Measurements from ENCODE around the gene TTLL5.

Gene TTLL5

GRCh38 chr14:75886636-75887348, 225.7 kb downstream of the TTLL5 start:
- no peaks in the 10 kb centered on the region for H3K9me3 ChIP-seq (ENCODE audit: control insufficient read depth, low read length)
- no peak overlapping the region for H3K4me3 ChIP-seq (ENCODE audit: low read length)
- no peaks in the 10 kb centered on the region for H3K36me3 ChIP-seq (ENCODE audit: control insufficient read depth, insufficient read depth, low read length)
- H3K27me3 ChIP-seq (ENCODE audit: control insufficient read depth, insufficient read depth, low read length): no peaks in the 10 kb centered on the region
- no peaks in the 10 kb centered on the region for H3K4me1 ChIP-seq (ENCODE audit: control insufficient read depth, insufficient read depth, low read length)
- no peak overlapping the region for H3K9ac ChIP-seq (ENCODE audit: low read length)

GRCh38 chr14:75888945-75889344, 227.9 kb downstream of the TTLL5 start:
- Histone ChIP-seq H3K4me3 (ENCODE audit: low read length) (no peak overlapping the region), H3K9me3 (ENCODE audit: control insufficient read depth, low read length) (no peaks in the 10 kb centered on the region), H3K9ac (ENCODE audit: low read length) (no peak overlapping the region), H3K4me1 (ENCODE audit: control insufficient read depth, insufficient read depth, low read length) (no peaks in the 10 kb centered on the region), H3K27me3 (ENCODE audit: control insufficient read depth, insufficient read depth, low read length) (no peaks in the 10 kb centered on the region), H3K36me3 (ENCODE audit: control insufficient read depth, insufficient read depth, low read length) (no peaks in the 10 kb centered on the region)

- H3K27me3 ChIP-seq (ENCODE audit: control insufficient read depth, insufficient read depth, low read length): no peaks in the 10 kb centered on the region
- H3K9me3 ChIP-seq (ENCODE audit: control insufficient read depth, low read length): no peaks in the 10 kb centered on the region
- no peaks in the 10 kb centered on the region for H3K36me3 ChIP-seq (ENCODE audit: control insufficient read depth, insufficient read depth, low read length)
- H3K9ac ChIP-seq (ENCODE audit: low read length): no peak overlapping the region
- H3K4me1 ChIP-seq (ENCODE audit: control insufficient read depth, insufficient read depth, low read length): no peaks in the 10 kb centered on the region
- no peak overlapping the region for H3K4me3 ChIP-seq (ENCODE audit: low read length)
These were observed 235.3 kb downstream of the TTLL5 start for GRCh38 chr14:75896341-75896740.

GRCh38 chr14:75904311-75904710, 243.3 kb downstream of the TTLL5 start:
- no peaks in the 10 kb centered on the region for H3K9me3 ChIP-seq (ENCODE audit: control insufficient read depth, low read length)
- H3K9ac ChIP-seq (ENCODE audit: low read length): no peak overlapping the region
- H3K36me3 ChIP-seq (ENCODE audit: control insufficient read depth, insufficient read depth, low read length): no peaks in the 10 kb centered on the region
- no peaks in the 10 kb centered on the region for H3K27me3 ChIP-seq (ENCODE audit: control insufficient read depth, insufficient read depth, low read length)
- no peak overlapping the region for H3K4me3 ChIP-seq (ENCODE audit: low read length)
- H3K4me1 ChIP-seq (ENCODE audit: control insufficient read depth, insufficient read depth, low read length): no peaks in the 10 kb centered on the region

DNA sequence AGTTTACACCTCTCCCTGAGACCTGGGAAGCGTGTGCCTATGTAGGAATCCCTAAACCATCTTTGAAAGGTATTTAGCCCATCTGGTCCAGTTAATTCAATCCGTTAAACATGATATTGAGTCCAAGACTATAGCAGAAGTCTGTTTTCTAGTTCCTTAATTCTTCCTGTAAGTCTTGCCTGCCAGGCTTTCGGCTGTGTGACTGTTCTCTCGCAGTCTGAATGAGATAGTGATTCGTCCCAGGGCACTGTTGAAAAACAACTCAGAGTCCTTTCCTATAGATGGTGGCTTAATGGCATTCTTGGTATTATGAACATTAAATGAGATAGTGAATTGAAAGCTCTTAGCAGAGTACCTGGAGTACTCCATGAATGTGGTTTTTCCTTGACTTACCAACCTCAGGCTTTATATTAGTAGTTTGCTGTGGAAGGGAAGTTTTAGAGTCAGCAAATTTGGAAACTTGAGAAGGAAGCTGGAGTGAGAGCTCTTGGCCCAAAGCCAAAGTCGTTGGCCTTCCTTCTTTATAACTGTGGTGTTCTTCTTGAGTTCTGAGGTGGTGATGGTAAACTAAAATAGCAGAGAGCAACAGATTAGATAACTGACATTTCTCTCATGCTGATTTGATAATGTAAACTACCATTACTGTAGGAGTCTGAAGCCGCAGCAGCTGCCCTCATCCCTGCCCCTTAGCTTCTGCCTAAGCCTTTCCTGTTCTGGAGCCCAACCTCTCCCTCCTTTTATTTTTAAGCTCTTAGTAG, 244.3 kb downstream of the TTLL5 start:
- Histone ChIP-seq H3K4me3 (ENCODE audit: low read length) (no peak overlapping the region), H3K4me1 (ENCODE audit: control insufficient read depth, insufficient read depth, low read length) (no peaks in the 10 kb centered on the region), H3K9me3 (ENCODE audit: control insufficient read depth, low read length) (no peaks in the 10 kb centered on the region), H3K9ac (ENCODE audit: low read length) (no peak overlapping the region), H3K36me3 (ENCODE audit: control insufficient read depth, insufficient read depth, low read length) (no peaks in the 10 kb centered on the region), H3K27me3 (ENCODE audit: control insufficient read depth, insufficient read depth, low read length) (no peaks in the 10 kb centered on the region)

- no peaks in the 10 kb centered on the region for H3K4me1 ChIP-seq (ENCODE audit: control insufficient read depth, insufficient read depth, low read length)
- no peaks in the 10 kb centered on the region for H3K27me3 ChIP-seq (ENCODE audit: control insufficient read depth, insufficient read depth, low read length)
- H3K9me3 ChIP-seq (ENCODE audit: control insufficient read depth, low read length): no peaks in the 10 kb centered on the region
- H3K9ac ChIP-seq (ENCODE audit: low read length): no peak overlapping the region
- no peak overlapping the region for H3K4me3 ChIP-seq (ENCODE audit: low read length)
- H3K36me3 ChIP-seq (ENCODE audit: control insufficient read depth, insufficient read depth, low read length): no peaks in the 10 kb centered on the region
These were observed 245.2 kb downstream of the TTLL5 start for GRCh38 chr14:75906228-75906627.

DNA sequence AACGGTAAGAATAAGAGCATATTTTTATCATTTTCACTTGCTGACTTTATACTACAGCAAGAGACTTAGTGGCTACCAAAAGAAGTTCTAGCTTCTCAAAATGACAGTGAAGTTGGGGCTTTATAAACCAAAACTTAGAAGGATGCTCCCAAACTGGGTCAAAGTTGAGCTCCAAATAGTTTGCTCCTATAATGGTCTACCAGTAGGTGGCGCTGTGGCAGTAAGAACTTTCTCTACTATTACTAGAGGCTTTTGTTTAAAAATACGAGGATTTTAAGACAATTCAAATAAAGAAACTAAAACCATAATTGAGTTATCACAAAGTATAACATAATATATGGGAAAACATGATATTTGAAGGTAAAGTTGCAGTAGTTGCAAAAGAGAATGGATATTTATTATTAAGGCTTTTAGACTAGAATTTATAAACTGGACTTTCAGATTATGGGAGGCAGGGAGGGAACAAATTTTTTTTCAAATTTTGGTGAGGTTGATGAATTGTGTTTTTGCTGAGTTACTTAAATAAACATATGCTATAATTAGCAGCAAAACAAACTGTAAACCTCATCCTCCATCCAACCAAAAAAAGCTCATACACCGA, 245.7 kb downstream of the TTLL5 start:
- H3K4me1 ChIP-seq (ENCODE audit: control insufficient read depth, insufficient read depth, low read length): no peaks in the 10 kb centered on the region
- no peaks in the 10 kb centered on the region for H3K27me3 ChIP-seq (ENCODE audit: control insufficient read depth, insufficient read depth, low read length)
- H3K9me3 ChIP-seq (ENCODE audit: control insufficient read depth, low read length): no peaks in the 10 kb centered on the region
- no peak overlapping the region for H3K4me3 ChIP-seq (ENCODE audit: low read length)
- no peaks in the 10 kb centered on the region for H3K36me3 ChIP-seq (ENCODE audit: control insufficient read depth, insufficient read depth, low read length)
- no peak overlapping the region for H3K9ac ChIP-seq (ENCODE audit: low read length)

GRCh38 chr14:75907756-75908359, 246.8 kb downstream of the TTLL5 start:
- Histone ChIP-seq H3K27me3 (ENCODE audit: control insufficient read depth, insufficient read depth, low read length) (no peaks in the 10 kb centered on the region), H3K9me3 (ENCODE audit: control insufficient read depth, low read length) (no peaks in the 10 kb centered on the region), H3K36me3 (ENCODE audit: control insufficient read depth, insufficient read depth, low read length) (no peaks in the 10 kb centered on the region), H3K4me3 (ENCODE audit: low read length) (no peak overlapping the region), H3K9ac (ENCODE audit: low read length) (no peak overlapping the region), H3K4me1 (ENCODE audit: control insufficient read depth, insufficient read depth, low read length) (no peaks in the 10 kb centered on the region)

- no peak overlapping the region for H3K9ac ChIP-seq (ENCODE audit: low read length)
- H3K4me1 ChIP-seq (ENCODE audit: control insufficient read depth, insufficient read depth, low read length): no peaks in the 10 kb centered on the region
- H3K4me3 ChIP-seq (ENCODE audit: low read length): no peak overlapping the region
- no peaks in the 10 kb centered on the region for H3K36me3 ChIP-seq (ENCODE audit: control insufficient read depth, insufficient read depth, low read length)
- no peaks in the 10 kb centered on the region for H3K9me3 ChIP-seq (ENCODE audit: control insufficient read depth, low read length)
- no peaks in the 10 kb centered on the region for H3K27me3 ChIP-seq (ENCODE audit: control insufficient read depth, insufficient read depth, low read length)
These were observed 248.6 kb downstream of the TTLL5 start for GRCh38 chr14:75909630-75910029.

GRCh38 chr14:75910048-75910447, 249.0 kb downstream of the TTLL5 start:
- Histone ChIP-seq H3K4me1 (ENCODE audit: control insufficient read depth, insufficient read depth, low read length) (no peaks in the 10 kb centered on the region), H3K27me3 (ENCODE audit: control insufficient read depth, insufficient read depth, low read length) (no peaks in the 10 kb centered on the region), H3K36me3 (ENCODE audit: control insufficient read depth, insufficient read depth, low read length) (no peaks in the 10 kb centered on the region), H3K9ac (ENCODE audit: low read length) (no peak overlapping the region), H3K9me3 (ENCODE audit: control insufficient read depth, low read length) (no peaks in the 10 kb centered on the region), H3K4me3 (ENCODE audit: low read length) (no peak overlapping the region)

GRCh38 chr14:75911883-75912282, 250.8 kb downstream of the TTLL5 start:
- no peak overlapping the region for H3K9ac ChIP-seq (ENCODE audit: low read length)
- no peaks in the 10 kb centered on the region for H3K27me3 ChIP-seq (ENCODE audit: control insufficient read depth, insufficient read depth, low read length)
- no peaks in the 10 kb centered on the region for H3K36me3 ChIP-seq (ENCODE audit: control insufficient read depth, insufficient read depth, low read length)
- no peak overlapping the region for H3K4me3 ChIP-seq (ENCODE audit: low read length)
- H3K4me1 ChIP-seq (ENCODE audit: control insufficient read depth, insufficient read depth, low read length): no peaks in the 10 kb centered on the region
- no peaks in the 10 kb centered on the region for H3K9me3 ChIP-seq (ENCODE audit: control insufficient read depth, low read length)

- H3K9me3 ChIP-seq (ENCODE audit: control insufficient read depth, low read length): no peaks in the 10 kb centered on the region
These were observed 252.1 kb downstream of the TTLL5 start for GRCh38 chr14:75913183-75913582.

More at GRCh38 chr14:75913183-75913582, 252.1 kb downstream of the TTLL5 start:
- Histone ChIP-seq H3K27me3 (ENCODE audit: control insufficient read depth, insufficient read depth, low read length) (no peaks in the 10 kb centered on the region), H3K9ac (ENCODE audit: low read length) (no peak overlapping the region), H3K4me3 (ENCODE audit: low read length) (no peak overlapping the region), H3K4me1 (ENCODE audit: control insufficient read depth, insufficient read depth, low read length) (no peaks in the 10 kb centered on the region), H3K36me3 (ENCODE audit: control insufficient read depth, insufficient read depth, low read length) (no peaks in the 10 kb centered on the region)

All from mucosa of stomach (tissue), 1 donor.